Brain microvascular endothelial cell (primary cell): ENCODE results near the gene GABPB2.

Experiments used
- DNase-seq: peaks from one replicate; pipeline ENCODE4 v3.0.0-alpha.2; 2020
- H3K27ac ChIP-seq: fragments of 250-450 bp; sonication (Bioruptor Pico); 2 replicates; pipeline ENCODE4 v1.5.1; 2020; ENCODE audit warnings: mild to moderate bottlenecking, moderate library complexity
- H3K27me3 ChIP-seq: fragments of 250-450 bp; sonication (Bioruptor Pico); replicated peaks from 2 replicates; pipeline ENCODE4 v1.5.1; 2020; ENCODE audit warnings: mild to moderate bottlenecking
- H3K36me3 ChIP-seq: fragments of 250-450 bp; sonication (Bioruptor Pico); replicated peaks from 2 replicates; pipeline ENCODE4 v1.5.1; 2020; ENCODE audit warnings: mild to moderate bottlenecking
- H3K4me3 ChIP-seq: 2 replicates; pipeline ENCODE4 v1.5.1; 2011; ENCODE audit warnings: low read depth, mild to moderate bottlenecking, control low read depth, low read length, moderate library complexity
- CTCF ChIP-seq: IDR thresholded peaks from 2 replicates; pipeline ENCODE4 v1.5.1; 2011; ENCODE audit warnings: low read depth, mild to moderate bottlenecking, moderate library complexity, low read length, control low read depth, inconsistent platforms; ENCODE audit errors: missing control alignments
- in situ Hi-C: cut with HindIII; loops from 2 replicates; pipeline ENCODE4 v1.10.0; 2017; ENCODE audit warnings: low sequenced_read_pairs, low pct_ligation_motif_present

GABPB2 gene

GRCh38 chr1:151130987-151131586 is 60.5 kb downstream of the GABPB2 start:
- TF ChIP-seq CTCF: peak; percentile 25
- no peaks in the 10 kb centered on the region for H3K36me3 ChIP-seq
- in situ Hi-C loops: no loop called here
- no peaks in the 10 kb centered on the region for H3K27me3 ChIP-seq
- peak; percentile 83 for DNase-seq
- H3K27ac ChIP-seq: no peak overlapping the region
- H3K4me3 ChIP-seq: peak overlapping the region; percentile 48

- Histone ChIP-seq H3K36me3 (no peaks in the 10 kb centered on the region), H3K27me3 (no peaks in the 10 kb centered on the region), H3K4me3 (peak overlapping the region; percentile 48), H3K27ac (no peak overlapping the region)
- TF ChIP-seq CTCF: no peak
- in situ Hi-C loops: no loop called here
- no peak for DNase-seq
These were observed 61.3 kb downstream of the GABPB2 start for GRCh38 chr1:151131701-151132334.

GRCh38 chr1:151132335-151133017 is 61.9 kb downstream of the GABPB2 start:
- DNase-seq: no peak
- no peak for TF ChIP-seq CTCF
- Histone ChIP-seq H3K27me3 (no peaks in the 10 kb centered on the region), H3K27ac (no peak overlapping the region), H3K4me3 (no peak overlapping the region), H3K36me3 (no peaks in the 10 kb centered on the region)
- in situ Hi-C loops: no loop called here

GRCh38 chr1:151133018-151133806 is 62.7 kb downstream of the GABPB2 start:
- DNase-seq: no peak
- Histone ChIP-seq H3K27me3 (no peaks in the 10 kb centered on the region), H3K36me3 (no peaks in the 10 kb centered on the region), H3K27ac (no peak overlapping the region), H3K4me3 (no peak overlapping the region)
- in situ Hi-C loops: no loop called here
- no peak for TF ChIP-seq CTCF

- no peak for DNase-seq
- Histone ChIP-seq H3K27ac (no peak overlapping the region), H3K27me3 (no peaks in the 10 kb centered on the region), H3K36me3 (no peaks in the 10 kb centered on the region), H3K4me3 (no peak overlapping the region)
- no peak for TF ChIP-seq CTCF
- in situ Hi-C loops: no loop called here
These were observed 63.8 kb downstream of the GABPB2 start for GRCh38 chr1:151134396-151134795.
